Kidney capillary endothelial cell (primary cell): Measurements from ENCODE around the gene DIS3L2.
"Not testable (repeated sequence)": the region's sequence is repeated elsewhere in the genome, so short reads cannot be mapped to it uniquely, and the experiment has no call there.

Experiments
- DNase-seq: peaks from one replicate; pipeline ENCODE4 v3.0.0-alpha.2; 2018; ENCODE audit warnings: low spot score

DIS3L2 gene

DNA sequence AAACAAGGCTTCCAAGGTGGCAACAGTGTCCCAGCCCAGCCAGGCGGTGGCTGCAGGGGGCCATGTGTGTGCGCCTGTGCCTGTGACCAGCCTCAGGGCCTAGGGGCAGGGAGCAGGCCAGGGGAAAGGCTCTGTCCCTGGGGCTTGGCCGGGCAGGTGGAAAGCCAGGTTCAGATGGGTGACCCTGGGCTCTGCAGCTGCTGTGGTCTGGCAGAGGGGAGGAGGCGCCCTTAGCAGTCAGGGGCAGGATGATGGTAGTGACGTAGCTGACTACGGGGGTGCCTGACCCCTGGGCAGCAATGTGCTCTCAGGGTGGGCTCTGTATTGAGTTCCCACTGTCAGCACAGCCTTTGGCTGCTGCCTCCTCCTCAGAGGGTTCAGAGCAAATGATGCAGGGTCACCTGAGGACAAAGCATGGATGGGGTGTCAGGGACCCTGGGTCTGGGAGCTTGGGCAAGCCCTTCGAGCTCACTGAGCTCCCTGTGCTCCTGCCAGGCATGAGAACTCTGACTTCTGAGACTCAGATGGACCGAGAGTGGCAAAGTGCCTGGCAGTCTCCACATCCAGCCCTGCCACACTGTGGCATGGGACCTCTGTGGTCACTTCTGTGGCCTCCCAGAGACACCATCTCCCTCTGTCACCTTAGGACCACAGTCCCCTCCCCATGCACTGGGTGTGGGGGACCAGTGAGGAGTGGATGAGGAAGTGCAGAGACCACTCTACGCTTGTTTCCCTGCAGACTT, 360.5 kb downstream of the DIS3L2 start:
- DNase-seq, result no peak

DNA sequence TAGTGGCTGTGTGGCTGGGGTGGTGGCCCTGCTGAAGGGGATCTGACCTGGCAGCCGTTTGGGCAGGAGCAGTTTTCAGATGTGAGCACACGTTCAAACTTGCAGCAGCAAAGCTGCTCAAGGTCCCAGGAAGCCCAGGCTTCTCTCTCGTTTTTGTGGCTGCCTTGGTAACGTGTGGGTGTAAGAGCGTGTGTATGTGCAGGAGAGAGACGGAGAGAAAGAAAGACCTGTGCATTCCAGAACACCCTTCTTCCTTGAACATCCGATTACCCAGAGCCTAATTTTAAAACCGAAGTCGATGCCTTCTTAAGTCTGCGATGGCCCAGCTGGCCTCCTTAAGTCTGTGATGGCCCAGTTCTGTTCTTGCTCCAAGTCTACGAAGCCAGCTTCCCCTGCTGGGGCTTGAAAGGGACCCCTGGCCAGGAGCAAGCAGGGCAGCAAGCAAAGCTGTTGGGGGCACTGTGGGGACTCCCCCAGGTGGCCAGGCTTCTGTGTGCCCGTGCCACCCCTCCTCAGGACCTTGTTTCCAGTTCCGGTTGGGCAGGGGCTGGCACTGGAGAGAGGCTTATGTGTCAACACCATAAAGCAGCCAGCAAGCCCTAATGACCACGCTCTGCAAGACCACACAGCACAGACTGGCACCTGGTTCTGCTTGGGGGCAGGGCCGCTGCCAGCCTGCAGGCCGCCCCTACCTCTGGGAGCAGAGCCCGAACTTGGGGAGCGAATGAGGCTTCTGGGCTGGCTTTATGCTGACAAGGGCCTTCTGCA, 361.2 kb downstream of the DIS3L2 start:
- DNase-seq, result no peak

DNA sequence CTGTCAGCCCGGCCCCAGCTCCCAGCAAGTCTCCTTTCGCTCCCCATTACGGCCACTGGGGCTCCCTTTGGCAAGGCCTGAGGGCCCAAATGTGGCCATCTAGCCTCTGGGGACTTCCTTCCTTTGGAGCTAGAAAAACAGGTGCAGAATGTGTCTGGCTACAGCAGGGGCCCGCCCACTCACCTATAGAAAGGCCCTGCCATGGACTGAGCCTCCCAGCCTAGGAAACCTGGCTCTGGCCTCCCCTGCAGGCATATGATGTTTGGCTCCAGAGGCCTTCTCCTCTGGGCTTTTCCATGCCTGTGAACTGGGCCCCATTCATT, 361.8 kb downstream of the DIS3L2 start:
- no peak for DNase-seq

DNA sequence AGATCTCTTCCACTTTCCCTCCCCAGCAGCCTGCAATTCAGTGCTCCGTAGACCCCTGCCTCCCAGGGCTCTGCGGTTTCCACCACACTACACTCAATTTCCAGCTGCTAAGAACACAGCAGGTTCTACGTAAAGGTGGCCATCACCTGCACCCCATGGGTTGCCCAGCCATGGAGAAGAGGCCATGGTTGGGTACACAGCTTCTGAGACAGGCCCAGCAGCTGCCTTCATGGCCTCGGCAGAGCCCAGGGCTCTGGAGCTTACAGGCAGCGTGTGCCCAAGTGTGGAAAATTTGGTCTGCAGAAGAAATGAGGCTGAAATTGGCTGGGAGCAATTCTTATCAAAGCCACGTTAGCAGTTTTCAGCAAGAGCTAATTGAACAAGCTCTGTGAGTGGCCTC, 362.5 kb downstream of the DIS3L2 start:
- not testable (repeated sequence) for DNase-seq

- no peak for DNase-seq
Observed at GRCh38 chr2:232324778-232325177, 363.3 kb downstream of the DIS3L2 start.

DNA sequence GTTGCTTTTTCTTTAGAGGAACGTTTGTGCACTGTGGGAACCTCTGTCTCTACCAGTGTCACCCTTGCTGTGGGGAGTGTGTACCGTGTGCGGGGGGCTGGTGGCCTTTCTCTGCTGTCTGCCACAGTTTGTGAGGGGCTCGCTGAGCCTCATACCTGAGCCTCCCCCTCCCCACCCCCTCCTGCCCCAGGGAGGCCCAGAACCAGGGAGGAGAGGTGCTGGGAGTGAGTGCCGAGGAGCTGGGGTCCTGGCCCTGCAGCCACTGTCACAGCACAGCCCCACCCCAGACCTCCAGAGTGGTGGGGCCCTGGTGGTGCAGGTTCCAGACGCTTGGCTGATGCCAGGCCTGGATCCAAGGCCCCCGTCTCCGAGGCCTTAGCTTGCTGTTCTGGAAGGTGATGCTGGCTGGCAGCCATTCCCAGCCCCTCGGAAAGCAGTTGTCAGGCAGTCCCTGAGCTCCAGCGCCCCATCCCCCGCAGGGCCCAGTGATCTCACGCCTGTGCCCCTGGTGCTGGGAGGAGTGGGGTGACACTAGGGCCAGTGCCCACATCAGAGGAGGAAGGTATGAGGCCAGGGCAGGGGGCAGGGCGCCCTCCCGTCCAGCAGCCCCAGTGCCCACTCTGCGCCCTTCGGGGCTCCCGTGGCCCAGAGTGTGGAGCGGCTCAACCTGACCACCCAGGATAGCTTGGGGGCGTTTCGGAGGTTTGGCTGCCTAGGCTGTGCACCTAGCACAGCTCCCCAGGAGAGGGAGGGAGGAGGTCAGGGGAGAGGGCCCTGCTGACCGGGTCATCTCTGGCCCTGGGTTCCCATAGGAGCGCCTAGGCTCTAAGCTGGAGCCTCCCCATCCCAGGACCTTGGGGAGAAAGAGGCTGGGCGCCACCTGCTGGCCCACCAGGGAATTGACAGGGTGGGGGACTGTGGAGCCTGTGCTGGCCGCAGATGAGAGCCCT, 364.1 kb downstream of the DIS3L2 start:
- DNase-seq, result peak; percentile 16

- DNase-seq, result not testable (repeated sequence)
Observed at GRCh38 chr2:232326274-232327104, 365.0 kb downstream of the DIS3L2 start.

- peak; percentile 61 for DNase-seq
Observed at GRCh38 chr2:232327105-232328031, 365.9 kb downstream of the DIS3L2 start.

DNA sequence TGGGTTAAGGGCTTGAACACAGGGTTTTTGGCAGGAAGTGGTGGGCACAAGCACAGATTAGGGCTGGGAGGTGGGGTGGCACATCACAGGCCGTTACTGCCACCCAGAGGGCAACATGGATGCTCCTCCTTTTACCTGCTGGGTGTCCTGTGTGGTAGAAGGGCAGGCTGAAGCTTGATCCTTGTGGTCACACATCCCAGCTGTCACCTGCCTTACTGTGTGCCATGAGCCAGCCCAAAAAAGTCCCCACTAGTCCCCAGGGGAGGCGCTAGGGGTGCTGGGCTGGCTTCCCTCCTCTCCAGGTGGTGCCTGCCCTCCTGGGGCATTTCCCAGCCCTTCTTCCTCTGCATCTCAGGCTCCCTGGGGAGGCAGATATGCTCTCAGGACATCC, 366.5 kb downstream of the DIS3L2 start:
- DNase-seq, result no peak

- no peak for DNase-seq
Observed at GRCh38 chr2:232328516-232329460, 367.3 kb downstream of the DIS3L2 start.

DNA sequence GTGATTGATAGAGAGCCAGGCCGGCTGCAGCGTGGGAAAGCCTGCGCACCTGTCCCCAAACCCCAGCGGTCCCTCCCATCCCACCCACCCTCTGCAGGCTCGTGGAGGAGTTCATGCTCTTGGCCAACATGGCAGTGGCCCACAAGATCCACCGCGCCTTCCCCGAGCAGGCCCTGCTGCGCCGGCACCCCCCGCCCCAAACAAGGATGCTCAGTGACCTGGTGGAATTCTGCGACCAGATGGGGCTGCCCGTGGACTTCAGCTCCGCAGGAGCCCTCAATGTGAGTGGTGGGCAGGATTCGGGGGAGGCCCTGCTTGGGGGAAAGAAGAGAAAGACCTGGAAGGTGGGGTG, 368.2 kb downstream of the DIS3L2 start:
- DNase-seq, result no peak

- no peak for DNase-seq
Observed at GRCh38 chr2:232330068-232330999, 368.8 kb downstream of the DIS3L2 start.

DNA sequence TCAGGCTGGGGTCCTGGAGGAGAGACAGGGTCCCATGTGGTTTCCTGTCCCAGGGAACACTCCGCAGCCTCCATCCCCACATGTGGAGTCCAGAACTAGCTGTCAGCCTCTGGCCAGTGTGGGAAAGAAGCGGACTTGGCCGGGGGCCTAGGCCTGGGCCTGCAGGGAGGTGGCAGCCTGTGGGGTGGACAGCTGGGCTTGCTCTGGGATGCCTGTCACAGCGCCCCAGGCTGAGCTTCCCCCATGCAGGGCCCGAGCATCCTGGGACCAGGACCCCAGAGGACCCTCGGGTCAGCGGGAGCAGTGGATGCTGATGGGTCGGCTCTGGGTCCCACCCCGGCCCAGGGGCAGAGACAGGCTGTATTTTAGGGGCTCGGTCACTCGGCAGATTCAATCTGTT, 369.5 kb downstream of the DIS3L2 start:
- not testable (repeated sequence) for DNase-seq

GRCh38 chr2:232331641-232332040, 370.1 kb downstream of the DIS3L2 start:
- DNase-seq, result not testable (repeated sequence)

GRCh38 chr2:232332244-232332939, 370.9 kb downstream of the DIS3L2 start:
- not testable (repeated sequence) for DNase-seq

DNA sequence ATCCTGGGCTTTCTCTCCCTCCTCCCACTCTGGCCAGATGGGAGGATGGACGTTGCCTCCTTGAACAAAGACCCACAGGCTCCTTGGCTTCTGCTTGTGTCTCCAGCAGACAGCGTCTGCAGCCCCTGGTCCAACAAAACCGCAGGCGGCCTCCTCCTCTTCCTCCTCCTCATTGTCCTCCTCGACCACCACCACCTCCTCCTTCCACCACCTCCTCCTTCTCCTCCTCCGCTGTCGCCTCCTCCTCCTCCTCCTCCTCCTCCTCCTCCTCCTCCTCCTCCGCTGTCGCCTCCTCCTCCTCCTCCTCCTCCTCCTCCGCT, 371.4 kb downstream of the DIS3L2 start:
- no peak for DNase-seq

GRCh38 chr2:232333361-232334135, 372.0 kb downstream of the DIS3L2 start:
- no peak for DNase-seq
